RPMI8226 (cell line): Measurements from ENCODE around the gene AFTPH.

Experiments used
- DNase-seq: peaks from one replicate; pipeline ENCODE4 v3.0.0-alpha.2; 2015

Gene AFTPH, protein sequence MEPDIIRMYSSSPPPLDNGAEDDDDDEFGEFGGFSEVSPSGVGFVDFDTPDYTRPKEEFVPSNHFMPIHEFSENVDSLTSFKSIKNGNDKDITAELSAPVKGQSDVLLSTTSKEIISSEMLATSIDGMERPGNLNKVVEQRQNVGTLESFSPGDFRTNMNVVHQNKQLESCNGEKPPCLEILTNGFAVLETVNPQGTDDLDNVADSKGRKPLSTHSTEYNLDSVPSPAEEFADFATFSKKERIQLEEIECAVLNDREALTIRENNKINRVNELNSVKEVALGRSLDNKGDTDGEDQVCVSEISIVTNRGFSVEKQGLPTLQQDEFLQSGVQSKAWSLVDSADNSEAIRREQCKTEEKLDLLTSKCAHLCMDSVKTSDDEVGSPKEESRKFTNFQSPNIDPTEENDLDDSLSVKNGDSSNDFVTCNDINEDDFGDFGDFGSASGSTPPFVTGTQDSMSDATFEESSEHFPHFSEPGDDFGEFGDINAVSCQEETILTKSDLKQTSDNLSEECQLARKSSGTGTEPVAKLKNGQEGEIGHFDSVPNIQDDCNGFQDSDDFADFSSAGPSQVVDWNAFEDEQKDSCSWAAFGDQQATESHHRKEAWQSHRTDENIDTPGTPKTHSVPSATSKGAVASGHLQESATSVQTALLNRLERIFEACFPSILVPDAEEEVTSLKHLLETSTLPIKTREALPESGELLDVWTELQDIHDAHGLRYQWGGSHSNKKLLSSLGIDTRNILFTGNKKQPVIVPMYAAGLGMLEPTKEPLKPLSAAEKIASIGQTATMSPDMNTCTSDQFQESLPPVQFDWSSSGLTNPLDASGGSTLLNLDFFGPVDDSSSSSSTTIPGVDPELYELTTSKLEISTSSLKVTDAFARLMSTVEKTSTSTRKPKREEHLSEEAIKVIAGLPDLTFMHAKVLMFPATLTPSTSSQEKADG

DNA sequence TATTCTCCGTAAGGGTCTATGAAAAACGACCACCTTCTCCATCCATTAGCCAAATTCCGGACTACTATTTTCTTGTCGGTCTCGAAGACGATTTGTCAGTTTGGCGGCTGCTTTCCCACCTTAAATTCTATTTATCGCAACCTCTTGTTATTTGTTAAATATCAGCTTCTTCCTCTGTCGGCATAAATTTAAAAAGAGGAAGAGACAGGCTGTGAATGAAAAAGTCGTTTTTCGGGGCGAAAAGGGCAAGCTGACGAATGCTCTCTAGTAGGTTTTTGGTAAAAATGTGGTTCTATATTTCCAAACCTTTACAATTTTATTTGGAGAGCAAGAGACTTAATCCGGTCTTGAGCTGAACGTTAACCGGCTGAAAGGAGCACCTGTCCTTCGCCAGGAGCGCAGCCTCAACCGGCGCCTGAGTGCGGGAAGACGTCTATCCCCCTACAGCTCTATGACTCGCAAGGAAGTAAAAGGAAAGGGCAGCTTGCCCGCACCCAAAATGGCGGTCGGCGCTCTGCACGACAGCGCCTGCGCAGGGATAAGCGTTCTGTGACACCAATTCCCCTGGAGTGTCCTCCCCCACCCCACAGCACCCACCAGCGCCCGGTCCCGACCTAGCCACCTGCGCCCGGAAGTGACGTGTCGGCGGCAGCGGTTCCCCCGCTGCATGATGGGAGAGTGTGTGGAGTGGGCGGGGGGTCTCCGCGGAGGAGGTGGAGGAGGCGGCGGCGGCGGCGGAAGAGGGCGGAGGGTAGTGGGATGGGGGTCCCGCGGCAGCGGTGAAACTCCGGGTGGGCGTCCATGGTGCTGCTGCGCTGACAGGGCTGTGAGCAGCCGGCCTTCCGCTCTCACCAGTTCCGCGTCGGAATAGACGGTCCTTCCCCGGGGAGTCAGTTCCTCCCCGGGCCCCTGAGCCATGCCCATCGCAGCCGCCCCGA lies at the start of gene AFTPH:
TSS of gene AFTPH (plus strand) at position 663 of the 938 bp plus-strand sequence. CDS start 27,147 bp downstream, outside the sequence.
- peak; percentile 99 for DNase-seq

DNA sequence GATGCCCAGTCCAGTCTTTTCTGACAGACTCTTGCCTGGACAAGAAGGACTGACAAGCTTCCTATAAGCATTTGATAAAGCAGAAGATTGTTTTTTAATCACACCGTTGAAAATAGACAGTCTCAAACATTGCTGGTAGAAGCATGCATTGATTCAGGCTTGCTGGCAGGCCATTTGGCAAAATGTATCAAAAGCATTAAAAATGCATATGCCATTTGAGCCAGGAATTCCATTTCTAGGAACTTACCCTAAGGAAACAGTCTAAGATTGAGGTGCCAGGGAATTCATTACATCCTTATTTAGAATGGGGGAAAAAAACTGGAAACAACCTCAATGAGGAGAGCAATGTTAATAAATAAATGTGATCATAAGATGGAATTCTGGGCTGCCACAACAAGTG lies 49.5 kb upstream of the AFTPH start:
- no peak for DNase-seq

DNA sequence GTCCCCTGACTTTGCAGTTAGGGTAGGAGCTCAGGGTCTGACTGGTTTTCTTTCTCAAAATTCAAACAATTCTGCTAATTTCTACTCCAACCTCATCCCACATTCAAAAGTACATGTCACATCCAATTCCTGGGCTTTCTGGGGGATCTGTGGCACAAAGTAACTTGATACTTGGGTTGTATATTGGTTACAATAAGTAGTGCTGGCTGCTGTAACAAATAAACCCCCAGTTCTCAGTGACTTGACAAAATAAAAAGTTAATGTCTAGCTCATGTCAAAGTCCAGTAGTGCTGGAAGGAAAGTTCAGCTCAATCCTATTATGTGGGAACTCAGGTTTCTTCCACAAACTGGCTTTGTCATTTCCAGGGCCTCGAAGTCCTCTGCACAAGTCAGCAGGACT lies 47.1 kb upstream of the AFTPH start:
- no peak for DNase-seq

DNA sequence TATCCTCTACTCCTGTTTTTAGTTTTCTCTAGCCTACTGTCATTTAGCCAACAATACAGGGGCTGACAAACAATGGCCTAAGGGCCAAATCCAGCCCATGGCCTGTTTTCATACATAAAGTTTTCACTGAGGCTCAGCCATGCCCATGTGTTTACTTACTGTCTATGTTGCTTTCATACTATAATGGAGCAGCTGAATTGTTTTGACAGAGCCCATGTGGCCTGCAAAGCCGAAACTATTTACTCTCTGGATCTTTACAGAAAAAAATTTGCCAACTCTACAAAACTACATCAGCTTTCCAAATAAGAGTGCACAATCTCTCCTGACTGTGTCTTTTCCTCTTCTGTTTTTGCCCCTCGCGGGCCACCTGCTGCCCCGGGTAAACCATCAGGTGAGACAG lies 46.1 kb upstream of the AFTPH start:
- peak; percentile 66 for DNase-seq

DNA sequence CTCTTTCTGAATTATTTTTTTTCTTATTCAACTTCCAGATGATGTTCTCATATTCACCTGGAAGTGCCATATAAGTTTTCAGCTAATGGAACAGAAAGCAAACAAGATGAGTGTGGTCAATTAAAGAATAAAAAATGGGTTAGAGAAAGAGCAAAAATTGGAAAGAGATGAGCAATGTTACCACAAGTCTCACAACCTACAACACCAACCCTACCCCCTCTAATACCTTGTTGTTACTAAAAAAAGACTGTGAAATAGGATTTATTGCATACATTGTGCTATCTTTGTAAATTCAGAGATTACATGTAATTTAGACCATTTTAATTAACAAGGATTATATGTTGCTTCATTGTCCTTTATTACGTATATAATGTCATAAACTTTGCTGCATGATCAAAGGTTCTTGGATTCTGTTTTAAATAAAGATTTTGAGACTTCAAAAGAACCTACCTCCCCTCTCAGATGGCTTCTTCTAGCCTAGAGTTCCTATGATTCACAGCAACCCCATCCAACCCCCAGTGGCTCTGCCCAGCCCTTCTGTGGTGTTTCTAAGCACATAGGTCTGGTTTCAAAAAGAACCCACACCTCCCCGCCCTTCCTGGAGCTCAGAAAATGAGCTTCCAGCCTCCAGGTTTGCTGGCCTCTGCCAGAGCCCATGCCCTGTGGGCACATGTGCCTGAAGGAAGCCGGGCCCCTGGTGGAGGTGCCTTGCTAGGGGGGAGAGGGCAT lies 45.5 kb upstream of the AFTPH start:
- DNase-seq = no peak

DNA sequence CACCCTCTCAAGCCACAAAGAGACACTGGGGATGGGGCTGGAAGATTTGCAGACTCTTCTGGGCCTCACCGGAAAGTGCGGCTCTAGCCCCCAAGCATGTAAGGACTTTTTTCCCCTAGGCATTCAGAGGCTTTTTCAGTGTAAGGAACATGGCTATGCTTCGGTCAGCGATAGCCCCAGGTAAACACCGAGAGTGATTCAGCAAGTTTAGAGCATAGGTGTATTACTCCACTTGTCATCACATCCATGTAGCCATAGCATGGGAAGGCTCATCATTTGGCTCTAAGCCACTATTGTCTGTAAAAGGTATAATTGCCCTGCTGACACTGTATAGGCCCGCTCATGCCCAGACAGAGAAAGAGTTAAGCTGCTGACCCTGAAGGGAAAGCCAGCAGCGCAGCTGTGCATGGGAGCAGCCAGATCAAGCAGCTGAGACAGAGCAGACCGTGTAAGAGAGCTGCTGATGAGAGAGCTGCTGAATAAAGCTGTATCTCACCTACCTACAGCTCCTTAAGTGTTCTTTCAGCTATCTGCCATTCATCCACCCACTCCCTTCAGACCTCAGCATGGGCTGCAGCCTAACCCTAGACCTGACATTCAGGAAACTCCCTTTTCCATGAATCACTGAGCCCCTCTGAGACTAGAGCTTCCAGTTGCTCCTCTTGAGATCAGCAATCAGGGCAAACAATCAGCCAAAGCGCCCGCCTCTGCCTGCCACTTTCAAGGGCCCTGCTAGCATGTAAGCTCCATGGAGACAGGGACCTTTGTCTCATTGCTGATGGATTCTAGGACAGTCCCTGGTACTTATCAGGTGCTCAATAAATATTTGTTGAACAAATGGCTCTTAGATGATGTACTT lies 44.6 kb upstream of the AFTPH start:
- DNase-seq = no peak

DNA sequence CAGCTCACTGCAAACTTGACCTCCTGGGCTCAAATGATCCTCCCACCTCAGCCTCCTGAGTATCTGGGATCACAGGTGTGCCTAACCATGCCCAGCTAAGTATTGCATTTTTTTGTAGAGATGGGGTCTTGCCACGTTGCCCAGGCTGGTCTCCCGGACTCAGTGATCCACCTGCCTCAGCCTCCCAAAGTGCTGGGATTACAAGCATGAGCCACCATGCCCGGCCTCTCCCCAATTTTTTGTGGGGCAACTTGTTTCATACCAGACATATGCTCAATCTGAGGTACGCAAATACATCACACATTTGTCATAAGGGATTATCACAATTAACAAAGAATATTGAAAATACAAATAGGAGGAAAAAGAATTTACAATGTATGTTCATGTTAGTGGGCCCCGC lies 42.5 kb upstream of the AFTPH start:
- DNase-seq = no peak

DNA sequence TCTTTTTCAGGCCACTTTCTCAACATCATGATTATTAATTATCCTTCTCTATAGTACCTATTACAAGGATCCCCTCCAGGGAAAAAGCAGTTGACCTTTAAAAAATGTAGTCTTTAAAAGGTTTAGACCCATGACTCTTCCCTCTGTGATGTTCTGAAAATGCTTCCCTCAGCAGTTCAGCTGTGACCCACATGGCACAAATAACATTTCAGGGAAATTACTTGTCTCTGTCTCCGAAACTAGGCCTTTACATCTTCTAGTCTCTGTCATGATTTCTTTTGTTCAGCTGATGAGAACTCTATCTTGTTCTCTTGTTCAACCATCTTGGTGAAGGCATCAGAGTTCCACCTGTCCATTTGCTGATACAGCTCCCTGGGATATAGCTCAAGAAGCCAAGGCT lies 41.9 kb upstream of the AFTPH start:
- DNase-seq = peak; percentile 46

DNA sequence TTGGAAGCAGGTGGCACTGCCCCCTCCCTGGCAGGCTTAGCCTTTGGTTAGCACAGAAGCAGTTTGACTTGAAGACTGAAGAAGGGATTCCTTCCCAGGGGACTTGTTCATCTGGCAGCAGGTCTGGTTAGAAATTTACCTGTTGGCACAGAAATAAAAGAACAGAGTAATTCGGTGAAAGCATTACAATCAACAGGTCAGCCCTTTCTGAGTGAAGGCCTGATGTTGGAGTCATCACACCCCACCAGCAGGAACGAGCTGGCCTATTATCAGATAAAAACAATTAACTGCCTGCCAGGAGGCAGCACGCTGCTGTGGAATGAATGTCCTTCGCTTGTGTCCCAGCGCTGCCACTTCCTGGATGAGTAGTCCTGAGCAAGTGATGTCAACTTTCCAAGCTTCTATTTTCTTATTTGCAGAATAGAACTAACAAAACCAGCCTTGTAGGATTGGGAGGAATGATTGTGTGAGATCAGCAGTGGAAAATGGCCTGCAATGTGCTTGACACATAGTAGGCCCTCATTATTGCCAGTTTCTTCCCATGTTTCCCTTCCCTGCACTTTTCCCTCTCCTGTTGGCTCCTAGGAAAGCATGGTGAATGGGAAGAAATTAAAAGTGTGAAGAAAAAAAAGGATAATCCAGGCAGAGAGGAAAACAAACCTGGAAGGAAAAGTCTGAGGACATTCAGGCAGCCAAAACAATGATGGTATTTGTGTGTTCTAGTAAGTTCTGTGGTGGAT lies 41.2 kb upstream of the AFTPH start:
- DNase-seq = no peak

DNA sequence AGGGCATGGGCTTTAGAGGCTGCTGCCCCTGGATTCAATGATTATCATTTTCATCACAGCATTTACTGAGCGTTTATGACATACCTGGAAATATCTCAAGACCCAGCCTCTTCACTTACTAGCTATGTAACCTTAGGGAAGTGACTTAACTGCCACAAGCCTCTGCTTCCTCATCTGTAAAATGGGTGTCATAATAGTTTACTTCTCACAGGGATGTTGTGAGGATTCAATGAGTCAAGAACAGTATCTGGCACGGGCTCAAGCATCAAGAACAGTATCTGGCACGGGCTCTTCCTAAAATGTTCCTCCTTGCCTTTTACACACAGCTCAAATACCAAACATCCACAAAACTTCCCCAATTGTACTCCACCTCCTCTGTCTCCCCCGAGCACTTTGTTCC lies 38.8 kb upstream of the AFTPH start:
- DNase-seq = no peak

DNA sequence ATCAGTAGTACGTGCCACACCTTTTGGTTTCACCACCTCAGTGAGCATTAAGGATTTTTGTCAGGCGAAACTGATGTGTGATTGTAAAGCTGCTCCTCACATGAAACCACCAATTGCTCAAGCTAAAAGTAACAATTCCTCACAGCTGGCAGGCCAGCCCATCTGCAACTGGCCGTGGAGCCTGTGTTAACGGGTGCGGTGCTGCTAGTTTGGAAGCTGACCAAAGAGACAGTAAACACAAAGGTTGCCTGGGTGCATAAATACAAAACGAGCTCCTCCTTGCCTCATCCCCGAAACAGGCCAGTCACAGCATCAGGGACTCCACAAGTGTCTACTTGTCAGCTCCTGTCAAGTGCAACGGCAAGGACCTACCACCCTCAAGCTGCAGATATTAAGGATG lies 38.2 kb upstream of the AFTPH start:
- DNase-seq = peak; percentile 84

DNA sequence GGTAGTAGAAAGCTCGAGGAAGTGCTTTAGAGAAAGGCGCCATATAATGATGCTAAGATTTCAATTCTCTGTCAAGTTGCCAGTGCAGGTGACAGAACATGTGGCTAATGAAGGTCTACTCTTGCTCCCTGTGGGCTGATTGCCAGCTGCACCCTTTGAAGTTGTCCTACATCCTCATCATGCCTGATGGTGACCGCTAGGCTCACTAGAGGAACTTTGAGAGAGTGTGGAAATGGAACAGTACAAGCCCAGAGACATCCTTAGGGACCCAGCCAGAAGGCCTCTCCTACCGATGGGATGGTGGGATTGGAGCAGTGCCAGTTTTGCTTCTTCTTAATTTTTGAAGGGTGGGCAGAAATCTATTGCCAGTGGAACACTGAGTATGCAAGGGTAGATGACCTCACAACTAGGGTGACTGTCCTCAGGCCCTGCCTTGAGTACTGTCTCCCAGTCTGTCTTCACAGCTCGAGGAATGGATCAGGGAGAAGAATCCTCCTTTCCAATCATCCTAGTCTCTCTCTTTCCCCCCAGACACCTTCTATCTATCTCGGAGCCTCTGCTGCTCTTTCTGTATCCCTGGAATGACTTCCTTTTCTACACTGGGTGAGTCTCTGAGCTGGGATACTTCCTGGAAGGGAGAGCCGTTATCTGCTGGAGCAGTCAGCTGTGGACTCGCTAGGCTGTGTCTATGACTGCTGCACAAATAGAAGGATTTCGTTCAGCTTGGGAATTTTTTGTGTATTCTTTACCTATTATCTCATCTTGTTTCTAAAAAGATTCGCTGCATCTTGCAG lies 36.7 kb upstream of the AFTPH start:
- peak; percentile 93 for DNase-seq

DNA sequence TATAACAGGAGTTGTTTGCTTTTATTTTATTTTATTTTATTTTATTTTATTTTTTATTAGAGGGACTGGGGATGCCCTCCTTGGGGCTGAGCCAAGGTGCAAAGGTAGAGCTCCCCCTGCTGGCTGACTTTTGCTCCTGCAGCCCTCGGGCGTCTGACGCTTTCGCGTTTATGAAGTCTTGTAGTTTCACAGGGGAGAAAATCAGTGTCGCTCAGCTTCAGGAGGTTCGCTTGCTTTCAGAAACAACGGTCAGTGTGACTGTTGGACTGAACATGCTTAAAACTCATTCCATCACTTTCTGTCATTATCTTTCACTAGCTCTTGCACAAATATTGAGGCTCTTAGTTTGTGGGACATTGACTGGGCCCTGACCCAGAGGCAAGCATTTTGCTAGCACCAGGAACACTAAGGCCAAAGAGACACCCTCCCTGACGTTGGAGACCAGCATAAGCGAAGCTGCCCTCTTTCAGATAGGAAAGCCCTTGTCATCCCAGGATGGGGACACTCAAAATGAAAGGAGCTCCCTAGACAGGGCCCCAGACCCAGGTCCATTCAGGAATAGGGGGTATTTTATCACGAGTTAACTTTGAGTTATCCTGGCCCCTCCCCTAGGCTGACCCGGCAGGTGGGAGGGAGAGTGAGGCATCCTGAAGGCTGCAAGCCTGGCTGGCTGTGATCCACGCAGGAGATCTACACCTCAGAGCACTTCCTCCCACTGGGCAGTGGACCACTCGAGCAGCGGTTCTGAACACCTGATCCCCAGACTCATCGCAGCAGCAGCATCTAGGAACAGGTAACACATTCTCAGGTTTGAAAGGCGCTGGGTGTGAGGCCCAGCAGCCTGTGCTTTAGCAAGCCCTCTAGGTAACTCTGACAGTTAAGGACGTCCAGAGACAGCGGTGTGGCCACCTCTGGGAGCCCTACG lies 35.8 kb upstream of the AFTPH start:
- DNase-seq = peak; percentile 82

DNA sequence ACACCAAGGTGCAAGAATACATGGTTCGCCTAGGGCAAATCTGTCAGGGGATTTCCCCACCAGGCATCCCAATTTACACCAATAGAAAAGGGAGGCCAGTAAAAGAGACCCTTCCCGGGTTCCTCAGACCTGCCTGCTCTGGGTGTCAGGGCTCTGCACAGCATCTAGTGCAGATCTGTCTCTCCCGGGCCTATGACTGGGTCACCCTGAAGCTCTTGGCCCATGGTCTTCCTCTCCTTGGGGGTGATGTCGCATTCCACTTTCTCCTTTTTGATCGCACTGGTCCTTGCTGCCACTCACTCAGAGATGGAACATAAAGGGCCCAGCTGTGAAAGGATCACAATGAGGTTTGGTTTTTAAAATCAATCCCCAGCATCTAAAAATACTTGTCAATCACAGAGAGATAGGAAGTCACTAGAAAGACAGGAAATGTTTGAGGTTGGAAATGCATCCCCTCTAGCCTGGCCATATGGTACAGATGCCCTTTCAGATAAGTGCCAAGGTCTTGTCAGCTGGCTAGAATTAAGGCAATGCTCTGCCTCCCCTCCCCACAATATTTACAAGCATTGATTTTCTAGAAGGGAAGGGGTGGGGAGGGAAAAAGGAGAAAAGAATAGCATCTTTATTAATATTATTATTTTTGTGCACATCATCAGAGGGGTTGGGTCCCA lies 34.9 kb upstream of the AFTPH start:
- no peak for DNase-seq

DNA sequence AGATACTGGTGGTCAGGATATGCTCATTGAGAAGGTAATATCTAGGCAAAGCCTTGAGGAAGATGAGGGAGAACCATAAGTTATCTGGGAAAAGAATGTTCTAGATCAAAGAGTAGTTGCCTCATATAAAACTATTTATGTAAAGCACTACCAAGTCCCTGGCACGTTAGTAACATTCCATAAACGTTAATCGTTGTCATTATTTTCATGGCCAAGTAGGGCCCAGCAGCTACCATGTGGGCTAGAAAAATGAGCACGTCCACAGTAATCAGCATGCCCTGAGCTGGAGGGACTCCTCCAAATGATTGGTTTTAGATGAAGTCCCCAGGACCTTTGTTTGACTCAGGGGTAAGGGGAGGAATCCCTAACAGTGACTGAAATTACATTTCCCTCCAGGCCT lies 32.7 kb upstream of the AFTPH start:
- no peak for DNase-seq

DNA sequence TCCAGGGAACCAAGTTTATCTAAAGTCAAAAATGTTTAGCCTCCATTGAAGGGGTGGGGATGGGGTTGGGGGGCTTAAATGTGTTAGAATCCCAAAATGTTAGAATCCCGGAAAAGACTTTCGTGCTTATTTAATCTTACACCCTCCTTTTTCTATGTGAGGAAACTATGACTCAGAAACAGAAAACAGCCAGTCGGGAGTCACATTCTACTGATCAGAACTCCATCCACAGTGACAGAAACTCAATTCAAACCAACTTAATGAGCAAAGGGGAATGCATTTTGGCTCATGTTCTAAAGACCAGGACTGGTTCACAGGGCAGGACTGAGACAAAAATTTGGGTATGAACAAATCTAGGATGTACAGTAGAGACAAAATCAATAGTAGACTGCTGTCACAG lies 31.9 kb upstream of the AFTPH start:
- DNase-seq = no peak

DNA sequence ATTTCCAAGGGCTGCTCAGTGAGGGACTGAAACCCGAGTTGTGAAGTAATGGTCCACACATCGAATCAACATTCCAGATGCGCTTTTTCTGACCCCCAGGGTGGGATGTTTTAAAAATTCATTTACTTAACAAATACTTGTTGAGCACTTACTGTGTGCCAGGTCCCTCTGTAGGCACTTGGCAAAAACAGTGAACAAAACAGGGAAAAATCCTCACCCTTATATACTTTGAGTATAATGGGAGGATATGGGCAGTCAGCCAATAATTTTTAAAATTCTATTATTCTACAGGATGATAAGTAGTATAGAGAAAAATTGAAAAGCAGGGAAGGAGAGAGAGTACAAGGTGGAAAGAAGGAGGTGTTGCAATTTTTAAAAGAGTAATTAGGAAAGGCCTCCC lies 31.3 kb upstream of the AFTPH start:
- DNase-seq = no peak

DNA sequence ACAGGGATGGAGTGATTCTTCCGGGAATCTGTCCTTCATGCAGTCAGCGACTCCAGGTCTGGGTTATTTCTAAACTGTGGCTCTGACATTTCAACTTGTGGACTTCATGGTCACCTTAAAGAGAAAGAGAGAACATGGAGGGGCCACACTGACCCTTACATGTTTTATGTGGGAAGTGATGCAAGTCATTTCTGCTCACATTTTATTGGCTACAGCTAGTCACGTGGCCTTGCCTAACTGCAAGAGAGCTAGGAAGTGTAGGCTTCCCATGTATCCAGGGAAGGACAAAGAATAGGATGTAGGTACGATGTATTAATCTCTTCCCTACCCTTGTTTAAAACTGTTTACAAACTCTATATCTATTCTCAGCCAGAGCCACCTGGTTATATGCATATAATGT lies 30.3 kb upstream of the AFTPH start:
- no peak for DNase-seq
